ENCODE data around the gene CORO2B.

DNA sequence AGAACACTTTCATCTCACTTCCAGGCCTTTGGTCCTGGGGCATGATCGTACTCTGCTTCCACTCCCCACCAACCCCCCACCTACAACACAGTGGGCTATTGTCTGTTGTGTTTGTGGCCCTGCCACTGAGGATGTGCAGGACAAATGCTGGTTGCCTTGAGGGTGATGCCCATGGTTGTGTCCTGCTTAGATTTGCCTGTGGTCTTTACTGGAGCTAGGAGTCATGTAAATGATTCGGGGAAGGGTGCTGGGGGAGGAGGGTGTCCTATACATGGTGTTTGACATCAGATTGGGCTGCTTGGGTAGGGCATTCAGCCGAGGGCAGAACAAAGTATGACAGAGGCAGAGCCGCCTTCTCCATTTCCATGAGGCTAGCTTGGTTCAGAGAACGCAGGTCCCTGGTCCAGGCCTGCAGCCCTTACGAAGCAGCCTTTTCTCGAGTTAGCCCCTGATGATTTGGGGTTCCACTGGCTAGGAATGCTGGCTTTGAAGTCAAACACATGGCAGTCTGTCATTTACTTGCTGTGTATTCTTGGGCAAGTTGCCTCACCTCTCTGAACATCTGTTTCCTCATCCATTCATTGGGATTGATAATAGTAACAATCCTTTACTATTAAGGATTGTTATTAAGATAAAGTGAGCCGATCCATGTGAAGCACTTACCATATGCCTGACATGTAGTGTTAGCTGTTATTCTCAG, 6.9 kb downstream of the CORO2B start:
- TF ChIP-seq, protein P1, sequence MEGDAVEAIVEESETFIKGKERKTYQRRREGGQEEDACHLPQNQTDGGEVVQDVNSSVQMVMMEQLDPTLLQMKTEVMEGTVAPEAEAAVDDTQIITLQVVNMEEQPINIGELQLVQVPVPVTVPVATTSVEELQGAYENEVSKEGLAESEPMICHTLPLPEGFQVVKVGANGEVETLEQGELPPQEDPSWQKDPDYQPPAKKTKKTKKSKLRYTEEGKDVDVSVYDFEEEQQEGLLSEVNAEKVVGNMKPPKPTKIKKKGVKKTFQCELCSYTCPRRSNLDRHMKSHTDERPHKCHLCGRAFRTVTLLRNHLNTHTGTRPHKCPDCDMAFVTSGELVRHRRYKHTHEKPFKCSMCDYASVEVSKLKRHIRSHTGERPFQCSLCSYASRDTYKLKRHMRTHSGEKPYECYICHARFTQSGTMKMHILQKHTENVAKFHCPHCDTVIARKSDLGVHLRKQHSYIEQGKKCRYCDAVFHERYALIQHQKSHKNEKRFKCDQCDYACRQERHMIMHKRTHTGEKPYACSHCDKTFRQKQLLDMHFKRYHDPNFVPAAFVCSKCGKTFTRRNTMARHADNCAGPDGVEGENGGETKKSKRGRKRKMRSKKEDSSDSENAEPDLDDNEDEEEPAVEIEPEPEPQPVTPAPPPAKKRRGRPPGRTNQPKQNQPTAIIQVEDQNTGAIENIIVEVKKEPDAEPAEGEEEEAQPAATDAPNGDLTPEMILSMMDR (IDR thresholded peaks at IDR 0.05): no peak
- TF ChIP-seq POLR2A (IDR thresholded peaks at IDR 0.05): no peak

Measured in ovary (tissue), 3 donors.